Colonic mucosa (tissue), 4 donors: ENCODE measurements around the gene PRTG. TPM values are rescaled to one million over a fixed set of nuclear protein-coding genes. Genes with fewer than 3 reads are reported as not detected.

Experiments used
- DNase-seq: peaks from one replicate; pipeline ENCODE4 v3.0.0-alpha.2; 2020
- H3K27ac ChIP-seq: fragments of 200-600 bp; one replicate; pipeline ENCODE4 v1.8.0; 2021
- H3K27me3 ChIP-seq: fragments of 200-600 bp; one replicate; pipeline ENCODE4 v1.8.0; 2021
- H3K36me3 ChIP-seq: fragments of 200-600 bp; one replicate; pipeline ENCODE4 v1.8.0; 2021
- H3K4me1 ChIP-seq: fragments of 200-600 bp; one replicate; pipeline ENCODE4 v1.8.0; 2021; ENCODE audit warnings: mild to moderate bottlenecking
- H3K4me3 ChIP-seq: fragments of 200-600 bp; one replicate; pipeline ENCODE4 v1.8.0; 2021
- H3K9ac ChIP-seq, 2 donors: one replicate each; pipeline ENCODE4 v1.7.0; 2013; ENCODE audit warnings: control low read depth in 2 of 2, low read depth in 2 of 2, low read length in 2 of 2
- H3K9me3 ChIP-seq: fragments of 200-600 bp; one replicate; pipeline ENCODE4 v1.8.0; 2021
- CTCF ChIP-seq: fragments of 200-600 bp; IDR thresholded peaks from one replicate; pipeline ENCODE4 v1.8.0; 2022; ENCODE audit warnings: antibody characterized with exemption, mild to moderate bottlenecking
- intact Hi-C: fragments of 100-400 bp; cut with DNase I; formaldehyde crosslinking; loops from one replicate; pipeline ENCODE4 v1.14.1; 2022
- total RNA-seq, 2 donors: library from RNA; stranded (reverse); fragmentation: NEBNext Ultra II Directional in 1 of 2; extraction: Animal tissue kit (Norgen Biotek cat#: 25700) in 1 of 2; gene quantifications; one replicate each; pipeline ENCODE4 v1.2.1, GENCODE V29; 2021
- donor health status: healthy.
- donor health status: DM: no; HTN: no; CAD: no.
- donor health status: DM: no; HTN: no; CAD: no.

The PRTG gene
- total RNA-seq, 2 donors from 2014 or later: 0.32 to 1.2 TPM

- DNase-seq: no peak
- no peaks in the 10 kb centered on the region for H3K4me1 ChIP-seq
- H3K9ac ChIP-seq: no peak overlapping the region
- H3K4me3 ChIP-seq: no peak overlapping the region
- H3K27ac ChIP-seq: no peak overlapping the region
- no peaks in the 10 kb centered on the region for H3K27me3 ChIP-seq
- H3K9me3 ChIP-seq: no peaks in the 10 kb centered on the region
- H3K36me3 ChIP-seq: no peaks in the 10 kb centered on the region
- intact Hi-C loops: no loop called here
- TF ChIP-seq CTCF: no peak
Measured at GRCh38 chr15:55562601-55563000, 180.4 kb downstream of the PRTG start.

Other genes starting within 250 kb of the PRTG start
- gene DNAAF4, start 234.9 kb downstream of the PRTG start, total RNA-seq: under 1 TPM; 0.24 to 0.42 TPM
- 1 to 10 TPM in 1 of 2 donors, under 1 TPM in 1; 0.30 to 2.3 TPM for gene PYGO1, start 154.8 kb downstream of the PRTG start, total RNA-seq